Transverse colon (tissue), 4 donors: ENCODE results near the gene AQP6. TPM values are rescaled to one million over a fixed set of nuclear protein-coding genes. Genes with fewer than 3 reads are reported as not detected.

ENCODE experiments used
- DNase-seq: peaks from one replicate; pipeline ENCODE4 v3.0.0-alpha.2; 2019
- H3K27ac ChIP-seq, 4 donors: fragments of 200-600 bp; sonication (generic); 2 replicates each; pipeline ENCODE4 v1.5.1; 2016 to 2018; ENCODE audit warnings: inconsistent platforms in 4 of 4
- H3K27me3 ChIP-seq: fragments of 200-600 bp; sonication (generic); 2 replicates; pipeline ENCODE4 v1.5.1; 2017; ENCODE audit warnings: inconsistent platforms
- H3K36me3 ChIP-seq, 4 donors: fragments of 200-600 bp; sonication (generic); 2 replicates each; pipeline ENCODE4 v1.5.1; 2017 to 2019; ENCODE audit warnings: inconsistent platforms in 4 of 4
- H3K4me1 ChIP-seq, 4 donors: fragments of 200-600 bp; sonication (generic); 2 replicates each; pipeline ENCODE4 v1.5.1; 2017 to 2020; ENCODE audit warnings: inconsistent platforms in 4 of 4
- H3K4me3 ChIP-seq, 4 donors: fragments of 200-600 bp; sonication (generic); 1 replicate in 1 of 4; 2 replicates in 3 of 4; pipeline versions ENCODE4 v1.5.1 to v1.6.1; 2017 to 2019; ENCODE audit warnings: inconsistent platforms in 4 of 4
- H3K9me3 ChIP-seq, 2 donors: fragments of 200-600 bp; sonication (generic); 2 replicates each; pipeline ENCODE4 v1.5.1; 2017 to 2019; ENCODE audit warnings: inconsistent platforms in 2 of 2
- EP300 ChIP-seq: sonication (generic); formaldehyde crosslinking; IDR thresholded peaks from one replicate; pipeline ENCODE4 v1.6.1; 2017; ENCODE audit warnings: antibody characterized with exemption, low read depth
- POLR2A ChIP-seq: fragments of 450-650 bp; IDR thresholded peaks from one replicate; pipeline ENCODE4 v1.6.1; 2016; ENCODE audit warnings: antibody characterized with exemption, mild to moderate bottlenecking, moderate library complexity
- POLR2AphosphoS5 ChIP-seq, 3 donors: sonication (generic); formaldehyde crosslinking; IDR thresholded peaks; one replicate each; pipeline ENCODE4 v1.6.1; 2016; ENCODE audit warnings: antibody characterized with exemption in 3 of 3
- WGBS, 2 donors: methylation state at CpG; one replicate each; pipeline ENCODE4 v1.1.5; 2018; ENCODE audit warnings: low coverage in 1 of 2; 5-methylcytosine and 5-hydroxymethylcytosine counted together
- in situ Hi-C, 4 donors: fragments of 200-750 bp; cut with MboI; loops; one replicate each; pipeline versions ENCODE4 v1.15.0 to v1.15.1; 2017; ENCODE audit warnings: low sequenced_read_pairs in 3 of 4, low pct_ligation_motif_present in 1 of 4, low pct_unique_long_range_greater_than_20kb in 1 of 4
- intact Hi-C: fragments of 100-400 bp; cut with DNase I; formaldehyde crosslinking; loops from one replicate; pipeline ENCODE4 v1.15.1; 2023; ENCODE audit warnings: low total_unique reads
- total RNA-seq, 4 donors: library from RNA; depleted of rRNA; stranded (reverse); fragments of >200 nt; gene quantifications; one replicate each; pipeline ENCODE4 v1.1.0, GENCODE V29; 2016
- TF ChIP-seq, protein P1 (sequence below), 5 experiments: fragments of 200-600 bp in 3 of 5; fragments of 450-650 bp in 2 of 5; sonication (generic) in 3 of 5; IDR thresholded peaks; 1 replicate in 2 of 5; 2 replicates in 3 of 5; pipeline ENCODE4 v1.5.1; 2016 to 2017; ENCODE audit warnings: antibody characterized with exemption in 5 of 5, inconsistent platforms in 3 of 5, mild to moderate bottlenecking in 2 of 5, moderate library complexity in 1 of 5

Gene AQP6
- total RNA-seq, 4 donors from 2014 or later: 0.41 TPM; not detected in 3

DNA sequence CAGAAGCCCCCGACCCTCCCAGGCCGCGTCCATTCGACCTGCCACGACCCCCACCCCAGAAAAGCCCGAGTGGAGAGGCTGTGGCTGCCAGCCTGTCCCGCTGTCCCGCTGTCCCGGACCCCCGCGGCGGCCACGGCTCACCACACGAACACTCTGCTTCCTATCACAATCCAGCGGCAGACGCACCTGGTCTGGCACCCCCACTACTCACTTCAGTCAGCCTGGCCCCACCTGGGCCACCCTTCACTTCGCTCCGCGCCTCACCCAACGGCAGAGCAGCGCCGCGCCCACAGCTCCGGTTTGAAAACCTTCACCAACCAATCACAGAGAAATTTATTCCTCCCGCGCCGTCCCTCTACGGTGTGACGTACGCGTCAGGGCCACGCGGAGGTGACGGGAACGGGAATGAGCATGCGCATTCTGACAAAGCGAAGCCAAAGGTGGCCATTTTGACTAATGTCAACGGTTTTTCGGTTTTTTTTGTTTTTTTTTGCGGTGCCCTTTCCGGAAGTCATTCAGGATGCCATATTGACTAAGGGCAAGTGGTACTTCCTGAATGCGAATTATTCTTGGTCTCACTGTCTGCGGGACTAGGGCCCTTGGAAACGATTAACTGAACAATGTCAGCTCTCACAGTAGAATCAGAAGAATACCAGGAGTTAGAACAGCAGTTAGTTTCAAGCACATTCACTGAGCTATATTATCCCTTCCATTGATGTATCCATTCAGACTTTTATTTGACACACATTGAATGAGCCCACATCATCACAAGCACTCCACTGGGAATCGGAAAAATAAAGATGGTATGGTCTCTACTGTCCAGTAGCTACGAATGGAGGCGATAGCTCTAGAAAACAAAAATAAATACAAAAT, 52.7 kb downstream of the AQP6 start, which contains the start of gene RACGAP1:
Gene RACGAP1, minus strand, starts transcription at position 308 of the 873 bp plus-strand sequence. CDS start 8,779 bp downstream, outside the sequence.
- Histone ChIP-seq H3K4me1 (peaks cover 7 to 15% (median 12%) of the 10 kb centered on the region in 4 donors), H3K36me3 (no peaks in the 10 kb centered on the region), H3K4me3 (peak within 1 kb of the TSS; percentile 70 to 91 (median 78)), H3K27ac (peak within 1 kb of the TSS; percentile 56 to 80 (median 74)), H3K27me3 (no peaks in the 10 kb centered on the region), H3K9me3 (no peaks in the 10 kb centered on the region)
- 5 to 10% methylated on average over 19 to 47 of the region's 47 CpGs for WGBS, 2 donors
- intact Hi-C loops (no loop called here), in situ Hi-C loops (no loop called here)
- DNase-seq: peak; percentile 97
- no peak for TF ChIP-seq EP300
- TF ChIP-seq POLR2AphosphoS5 (IDR thresholded peaks at IDR 0.05): peak in 2 of 3 donors; percentile 66 to 71
- TF ChIP-seq POLR2A: peak; percentile 42
- TF ChIP-seq, protein P1, sequence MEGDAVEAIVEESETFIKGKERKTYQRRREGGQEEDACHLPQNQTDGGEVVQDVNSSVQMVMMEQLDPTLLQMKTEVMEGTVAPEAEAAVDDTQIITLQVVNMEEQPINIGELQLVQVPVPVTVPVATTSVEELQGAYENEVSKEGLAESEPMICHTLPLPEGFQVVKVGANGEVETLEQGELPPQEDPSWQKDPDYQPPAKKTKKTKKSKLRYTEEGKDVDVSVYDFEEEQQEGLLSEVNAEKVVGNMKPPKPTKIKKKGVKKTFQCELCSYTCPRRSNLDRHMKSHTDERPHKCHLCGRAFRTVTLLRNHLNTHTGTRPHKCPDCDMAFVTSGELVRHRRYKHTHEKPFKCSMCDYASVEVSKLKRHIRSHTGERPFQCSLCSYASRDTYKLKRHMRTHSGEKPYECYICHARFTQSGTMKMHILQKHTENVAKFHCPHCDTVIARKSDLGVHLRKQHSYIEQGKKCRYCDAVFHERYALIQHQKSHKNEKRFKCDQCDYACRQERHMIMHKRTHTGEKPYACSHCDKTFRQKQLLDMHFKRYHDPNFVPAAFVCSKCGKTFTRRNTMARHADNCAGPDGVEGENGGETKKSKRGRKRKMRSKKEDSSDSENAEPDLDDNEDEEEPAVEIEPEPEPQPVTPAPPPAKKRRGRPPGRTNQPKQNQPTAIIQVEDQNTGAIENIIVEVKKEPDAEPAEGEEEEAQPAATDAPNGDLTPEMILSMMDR (IDR thresholded peaks at IDR 0.05): no peak

DNA sequence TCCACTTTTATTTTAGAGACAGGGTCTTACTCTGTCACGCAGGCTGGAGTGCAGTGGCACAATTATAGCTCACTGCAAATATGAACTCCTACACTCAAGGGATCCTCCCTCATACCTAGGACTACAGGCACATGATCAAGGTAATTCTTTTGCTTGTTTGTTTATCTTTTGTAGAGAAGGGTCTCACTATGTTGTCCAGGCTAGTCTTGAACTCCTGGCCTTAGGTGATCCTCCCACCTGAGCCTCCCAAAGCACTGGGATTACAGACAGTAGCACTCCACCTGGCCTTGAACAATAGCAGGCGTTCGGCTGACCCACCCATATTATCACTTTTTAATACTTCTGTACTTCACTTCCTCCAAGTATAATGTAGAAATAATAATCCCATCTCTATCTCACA, 53.9 kb downstream of the AQP6 start:
- H3K36me3 ChIP-seq: no peaks in the 10 kb centered on the region
- H3K27ac ChIP-seq: no peak overlapping the region
- 90 to 91% methylated on average over 2 to 3 of the region's 3 CpGs for WGBS, 2 donors
- DNase-seq: no peak
- peaks cover 7 to 15% (median 12%) of the 10 kb centered on the region in 4 donors for H3K4me1 ChIP-seq
- TF ChIP-seq POLR2AphosphoS5 (IDR thresholded peaks at IDR 0.05) (no peak), POLR2A (no peak), EP300 (no peak)
- TF ChIP-seq, protein P1 (IDR thresholded peaks at IDR 0.05): no peak
- intact Hi-C loops: no loop called here
- no peak overlapping the region for H3K4me3 ChIP-seq
- in situ Hi-C loops: no loop called here
- no peaks in the 10 kb centered on the region for H3K9me3 ChIP-seq
- no peaks in the 10 kb centered on the region for H3K27me3 ChIP-seq

Other genes starting within 250 kb of the AQP6 start
- 100 to 1,000 TPM; 234 to 709 (median 558) TPM for gene TMBIM6, start 231.4 kb upstream of the AQP6 start, total RNA-seq
- 1 to 10 TPM; 3.4 to 5.1 (median 4.2) TPM for gene NCKAP5L, start 144.5 kb upstream of the AQP6 start, total RNA-seq
- gene BCDIN3D, start 129.8 kb upstream of the AQP6 start, total RNA-seq: 1 to 10 TPM in 3 of 4 donors, under 1 TPM in 1; 0.20 to 2.4 (median 2.0) TPM
- gene FAIM2, start 69.0 kb upstream of the AQP6 start, total RNA-seq: 1 to 10 TPM; 1.5 to 2.8 (median 2.5) TPM
- not detected for gene AQP2, start 22.2 kb upstream of the AQP6 start, total RNA-seq
- gene AQP5, start 11.1 kb upstream of the AQP6 start, total RNA-seq: not detected
- 10 to 100 TPM in 2 of 4 donors, 1 to 10 TPM in 2; 5.0 to 13.4 (median 9.3) TPM for gene RACGAP1, start 52.5 kb downstream of the AQP6 start, total RNA-seq
- gene ASIC1, start 84.6 kb downstream of the AQP6 start, total RNA-seq: 1 to 10 TPM in 1 of 4 donors, under 1 TPM in 3; 0.75 to 3.0 (median 0.81) TPM
- gene SMARCD1, start 112.4 kb downstream of the AQP6 start, total RNA-seq: 10 to 100 TPM; 23.7 to 52.4 (median 40.4) TPM
- 10 to 100 TPM in 2 of 4 donors, 1 to 10 TPM in 1, not detected in 1; 9.2 to 22.1 (median 11.3) TPM for gene GPD1, start 131.1 kb downstream of the AQP6 start, total RNA-seq
- 100 to 1,000 TPM in 1 of 4 donors, 10 to 100 TPM in 3; 22.1 to 107 (median 62.0) TPM for gene COX14, start 139.3 kb downstream of the AQP6 start, total RNA-seq
- 10 to 100 TPM; 17.5 to 32.5 (median 21.0) TPM for gene CERS5, start 194.4 kb downstream of the AQP6 start, total RNA-seq